Measurements from ENCODE around the gene CFAP91.
A peak's percentile ranks its signal among the peaks of the same experiment; 100 is the strongest.
"Not testable (repeated sequence)": the region's sequence is repeated elsewhere in the genome, so short reads cannot be mapped to it uniquely, and the experiment has no call there.

The CFAP91 gene

GRCh38 chr3:119676771-119677640 lies 25.8 kb upstream of the CFAP91 start, which contains the start of gene COX17:
Gene COX17 (minus strand): TSS chr3:119677406. CDS start chr3:119677310, 96 bp downstream.
- peak; percentile 90 to 95 for DNase-seq (ENCODE audit: extremely low read depth in 1 of 2, low read depth in 1 of 2)

GRCh38 chr3:119677641-119677934 lies 25.2 kb upstream of the CFAP91 start:
- no peak for DNase-seq (ENCODE audit: extremely low read depth in 1 of 2, low read depth in 1 of 2)

- DNase-seq (ENCODE audit: extremely low read depth in 1 of 2, low read depth in 1 of 2), result not testable (repeated sequence)
Observed at GRCh38 chr3:119678209-119678608, 24.6 kb upstream of the CFAP91 start.

- DNase-seq (ENCODE audit: extremely low read depth in 1 of 2, low read depth in 1 of 2), result no peak
Observed at GRCh38 chr3:119679874-119680273, 22.9 kb upstream of the CFAP91 start.

- DNase-seq (ENCODE audit: extremely low read depth in 1 of 2, low read depth in 1 of 2), result no peak
Observed at GRCh38 chr3:119681279-119681678, 21.5 kb upstream of the CFAP91 start.

- DNase-seq (ENCODE audit: extremely low read depth in 1 of 2, low read depth in 1 of 2), result no peak
Observed at GRCh38 chr3:119683421-119683820, 19.4 kb upstream of the CFAP91 start.

GRCh38 chr3:119690043-119690656 lies 12.7 kb upstream of the CFAP91 start:
- no peak for DNase-seq (ENCODE audit: extremely low read depth in 1 of 2, low read depth in 1 of 2)

GRCh38 chr3:119695480-119695879 lies 7.3 kb upstream of the CFAP91 start:
- DNase-seq (ENCODE audit: extremely low read depth in 1 of 2, low read depth in 1 of 2), result no peak

GRCh38 chr3:119697394-119697793 lies 5.4 kb upstream of the CFAP91 start:
- no peak for DNase-seq (ENCODE audit: extremely low read depth in 1 of 2, low read depth in 1 of 2)

GRCh38 chr3:119700269-119700919 lies 2.4 kb upstream of the CFAP91 start:
- no peak for DNase-seq (ENCODE audit: extremely low read depth in 1 of 2, low read depth in 1 of 2)

- no peak for DNase-seq (ENCODE audit: extremely low read depth in 1 of 2, low read depth in 1 of 2)
Observed at GRCh38 chr3:119700920-119701734, 1.7 kb upstream of the CFAP91 start.

- no peak for DNase-seq (ENCODE audit: extremely low read depth in 1 of 2, low read depth in 1 of 2)
Observed at GRCh38 chr3:119703820-119704531, 1.2 kb downstream of the CFAP91 start.

GRCh38 chr3:119715105-119715504 lies 12.3 kb downstream of the CFAP91 start:
- no peak for DNase-seq (ENCODE audit: extremely low read depth in 1 of 2, low read depth in 1 of 2)

- no peak for DNase-seq (ENCODE audit: extremely low read depth in 1 of 2, low read depth in 1 of 2)
Observed at GRCh38 chr3:119716998-119717397, 14.2 kb downstream of the CFAP91 start.

- no peak for DNase-seq (ENCODE audit: extremely low read depth in 1 of 2, low read depth in 1 of 2)
Observed at GRCh38 chr3:119717520-119717919, 14.7 kb downstream of the CFAP91 start.

GRCh38 chr3:119723022-119723421 lies 20.2 kb downstream of the CFAP91 start:
- DNase-seq (ENCODE audit: extremely low read depth in 1 of 2, low read depth in 1 of 2), result no peak

GRCh38 chr3:119726909-119727308 lies 24.1 kb downstream of the CFAP91 start:
- DNase-seq (ENCODE audit: extremely low read depth in 1 of 2, low read depth in 1 of 2), result no peak

GRCh38 chr3:119729996-119730395 lies 27.2 kb downstream of the CFAP91 start:
- no peak for DNase-seq (ENCODE audit: extremely low read depth in 1 of 2, low read depth in 1 of 2)

- no peak for DNase-seq (ENCODE audit: extremely low read depth in 1 of 2, low read depth in 1 of 2)
Observed at GRCh38 chr3:119731560-119732343, 28.9 kb downstream of the CFAP91 start.

GRCh38 chr3:119733812-119734211 lies 31.0 kb downstream of the CFAP91 start:
- DNase-seq (ENCODE audit: extremely low read depth in 1 of 2, low read depth in 1 of 2), result no peak
